ENCODE measurements around the gene GZMM. TPM values are rescaled to one million over a fixed set of nuclear protein-coding genes. Genes with fewer than 3 reads are reported as not detected.

The GZMM gene
- total RNA-seq, 5 donors from 2014 or later (not counting 1 experiment from before 2014, with no cell fraction given), result 66.2 to 91.0 (median 78.6) TPM

GRCh38 chr19:558770-559439, 15.1 kb downstream of the GZMM start:
- H3K9me3 Mint-ChIP-seq, result no peaks in the 10 kb centered on the region
- H3K27ac Mint-ChIP-seq, result no peak overlapping the region
- CTCF ChIA-PET, result no interaction called here
- no peak for ATAC-seq (replicated peaks in 1 of 4)
- H3K4me3 ChIP-seq (ENCODE audit: control insufficient read depth in 1 of 2, extremely low read depth in 1 of 2, low read length in 1 of 2), result no peak overlapping the region
- H3K27me3 ChIP-seq (replicated peaks in 1 of 2; ENCODE audit: control insufficient read depth in 2 of 2, extremely low read depth in 1 of 2, insufficient read depth in 2 of 2, low read length in 1 of 2), result no peaks in the 10 kb centered on the region
- no peak overlapping the region for H3K27ac ChIP-seq (ENCODE audit: low read length)
- peaks cover 0 to 8% of the 10 kb centered on the region in 2 experiments for H3K4me1 ChIP-seq (ENCODE audit: control insufficient read depth in 1 of 2, extremely low read depth in 1 of 2, insufficient read depth in 2 of 2, low read length in 2 of 2)
- H3K9me3 ChIP-seq, result no peaks in the 10 kb centered on the region
- POLR2A ChIA-PET, result no interaction called here
- no peaks in the 10 kb centered on the region for H3K4me1 Mint-ChIP-seq
- no peaks in the 10 kb centered on the region for H3K36me3 Mint-ChIP-seq
- no peak overlapping the region for H3K4me3 Mint-ChIP-seq
- H3K27me3 Mint-ChIP-seq, result no peaks in the 10 kb centered on the region
- WGBS (ENCODE audit: insufficient coverage), result 71% methylated on average over 9 of the region's 21 CpGs
- H3K36me3 ChIP-seq (ENCODE audit: control insufficient read depth in 2 of 2, extremely low read depth in 1 of 2, insufficient read depth in 1 of 2, low read length in 1 of 2), result no peaks in the 10 kb centered on the region
- no peak for DNase-seq

- H3K4me3 Mint-ChIP-seq, result no peak overlapping the region
- no peaks in the 10 kb centered on the region for H3K36me3 Mint-ChIP-seq
- H3K9me3 ChIP-seq, result no peaks in the 10 kb centered on the region
- H3K36me3 ChIP-seq (ENCODE audit: control insufficient read depth in 2 of 2, extremely low read depth in 1 of 2, insufficient read depth in 1 of 2, low read length in 1 of 2), result no peaks in the 10 kb centered on the region
- DNase-seq (no peak), ATAC-seq (replicated peaks in 1 of 4) (no peak)
- no peaks in the 10 kb centered on the region for H3K9me3 Mint-ChIP-seq
- no peak overlapping the region for H3K27ac ChIP-seq (ENCODE audit: low read length)
- H3K4me1 Mint-ChIP-seq, result no peaks in the 10 kb centered on the region
- H3K27me3 ChIP-seq (replicated peaks in 1 of 2; ENCODE audit: control insufficient read depth in 2 of 2, extremely low read depth in 1 of 2, insufficient read depth in 2 of 2, low read length in 1 of 2), result no peaks in the 10 kb centered on the region
- H3K27ac Mint-ChIP-seq, result no peak overlapping the region
- CTCF ChIA-PET, result no interaction called here
- H3K27me3 Mint-ChIP-seq, result no peaks in the 10 kb centered on the region
- no CpG with 5 or more reads among the region's 12 CpGs for whole genome bisulfite sequencing (ENCODE audit: insufficient coverage)
- H3K4me1 ChIP-seq (ENCODE audit: control insufficient read depth in 1 of 2, extremely low read depth in 1 of 2, insufficient read depth in 2 of 2, low read length in 2 of 2), result peaks cover 0 to 8% of the 10 kb centered on the region in 2 experiments
- no peak overlapping the region for H3K4me3 ChIP-seq (ENCODE audit: control insufficient read depth in 1 of 2, extremely low read depth in 1 of 2, low read length in 1 of 2)
- POLR2A ChIA-PET, result no interaction called here
Observed at GRCh38 chr19:560121-560520, 16.3 kb downstream of the GZMM start.

GRCh38 chr19:566403-566802, 22.6 kb downstream of the GZMM start:
- Histone ChIP-seq H3K27ac (ENCODE audit: low read length) (no peak overlapping the region), H3K27me3 (replicated peaks in 1 of 2; ENCODE audit: control insufficient read depth in 2 of 2, extremely low read depth in 1 of 2, insufficient read depth in 2 of 2, low read length in 1 of 2) (no peaks in the 10 kb centered on the region), H3K36me3 (ENCODE audit: control insufficient read depth in 2 of 2, extremely low read depth in 1 of 2, insufficient read depth in 1 of 2, low read length in 1 of 2) (no peaks in the 10 kb centered on the region), H3K4me1 (ENCODE audit: control insufficient read depth in 1 of 2, extremely low read depth in 1 of 2, insufficient read depth in 2 of 2, low read length in 2 of 2) (peaks cover 4 to 10% of the 10 kb centered on the region in 2 experiments), H3K4me3 (ENCODE audit: control insufficient read depth in 1 of 2, extremely low read depth in 1 of 2, low read length in 1 of 2) (no peak overlapping the region), H3K9me3 (no peaks in the 10 kb centered on the region)
- peaks cover 7 to 11% (median 11%) of the 10 kb centered on the region in 3 donors for H3K4me1 Mint-ChIP-seq
- no peak overlapping the region for H3K4me3 Mint-ChIP-seq
- no peaks in the 10 kb centered on the region for H3K36me3 Mint-ChIP-seq
- ATAC-seq (replicated peaks in 1 of 4) (no peak), DNase-seq (peak in 1 of 35 experiments; percentile 7)
- no peaks in the 10 kb centered on the region for H3K9me3 Mint-ChIP-seq
- CTCF ChIA-PET, result interaction anchor here in 1 of 2 donors (0.6 kb wide), 1 partner anchor 88 kb away, joined by 8 read pairs; no protein-coding TSS in a partner anchor
- H3K27ac Mint-ChIP-seq, result no peak overlapping the region
- POLR2A ChIA-PET, result no interaction called here
- H3K27me3 Mint-ChIP-seq, result no peaks in the 10 kb centered on the region
- whole genome bisulfite sequencing (ENCODE audit: insufficient coverage), result 94% methylated on average over 12 of the region's 19 CpGs

- no peak for ATAC-seq (replicated peaks in 1 of 4)
- Histone ChIP-seq H3K27me3 (replicated peaks in 1 of 2; ENCODE audit: control insufficient read depth in 2 of 2, extremely low read depth in 1 of 2, insufficient read depth in 2 of 2, low read length in 1 of 2) (no peaks in the 10 kb centered on the region), H3K4me3 (ENCODE audit: control insufficient read depth in 1 of 2, extremely low read depth in 1 of 2, low read length in 1 of 2) (no peak overlapping the region), H3K4me1 (ENCODE audit: control insufficient read depth in 1 of 2, extremely low read depth in 1 of 2, insufficient read depth in 2 of 2, low read length in 2 of 2) (peaks cover 4 to 14% of the 10 kb centered on the region in 2 experiments), H3K27ac (ENCODE audit: low read length) (no peak overlapping the region), H3K9me3 (no peaks in the 10 kb centered on the region), H3K36me3 (ENCODE audit: control insufficient read depth in 2 of 2, extremely low read depth in 1 of 2, insufficient read depth in 1 of 2, low read length in 1 of 2) (no peaks in the 10 kb centered on the region)
- Mint-ChIP-seq H3K4me3 (no peak overlapping the region), H3K27me3 (no peaks in the 10 kb centered on the region), H3K36me3 (no peaks in the 10 kb centered on the region), H3K4me1 (peaks cover 10 to 14% (median 11%) of the 10 kb centered on the region in 3 donors), H3K9me3 (no peaks in the 10 kb centered on the region), H3K27ac (no peak overlapping the region)
- 96% methylated on average over 11 of the region's 16 CpGs for WGBS (ENCODE audit: insufficient coverage)
- ChIA-PET POLR2A (no interaction called here), CTCF (interaction anchor here in 1 of 2 donors (0.6 kb wide), 1 partner anchor 88 kb away, joined by 8 read pairs; no protein-coding TSS in a partner anchor)
- no peak for DNase-seq
Observed at GRCh38 chr19:566844-567243, 23.0 kb downstream of the GZMM start.

GRCh38 chr19:567296-567900, 23.5 kb downstream of the GZMM start:
- Mint-ChIP-seq H3K4me3 (no peak overlapping the region), H3K9me3 (no peaks in the 10 kb centered on the region), H3K27me3 (no peaks in the 10 kb centered on the region), H3K27ac (no peak overlapping the region), H3K36me3 (no peaks in the 10 kb centered on the region), H3K4me1 (peaks cover 11 to 16% (median 15%) of the 10 kb centered on the region in 3 donors)
- DNase-seq, result no peak
- no peak overlapping the region for H3K4me3 ChIP-seq (ENCODE audit: control insufficient read depth in 1 of 2, extremely low read depth in 1 of 2, low read length in 1 of 2)
- ChIA-PET CTCF (no interaction called here), POLR2A (no interaction called here)
- no peak overlapping the region for H3K27ac ChIP-seq (ENCODE audit: low read length)
- peaks cover 4 to 14% of the 10 kb centered on the region in 2 experiments for H3K4me1 ChIP-seq (ENCODE audit: control insufficient read depth in 1 of 2, extremely low read depth in 1 of 2, insufficient read depth in 2 of 2, low read length in 2 of 2)
- H3K9me3 ChIP-seq, result no peaks in the 10 kb centered on the region
- H3K36me3 ChIP-seq (ENCODE audit: control insufficient read depth in 2 of 2, extremely low read depth in 1 of 2, insufficient read depth in 1 of 2, low read length in 1 of 2), result no peaks in the 10 kb centered on the region
- no peak for ATAC-seq (replicated peaks in 1 of 4)
- WGBS (ENCODE audit: insufficient coverage), result 96% methylated on average over 16 of the region's 22 CpGs
- H3K27me3 ChIP-seq (replicated peaks in 1 of 2; ENCODE audit: control insufficient read depth in 2 of 2, extremely low read depth in 1 of 2, insufficient read depth in 2 of 2, low read length in 1 of 2), result no peaks in the 10 kb centered on the region

GRCh38 chr19:570251-570686, 26.4 kb downstream of the GZMM start:
- 89% methylated on average over 7 of the region's 25 CpGs for WGBS (ENCODE audit: insufficient coverage)
- Mint-ChIP-seq H3K27ac (peak overlapping the region; percentile 52 to 67), H3K4me1 (peaks cover 28 to 37% (median 28%) of the 10 kb centered on the region in 3 donors), H3K36me3 (no peaks in the 10 kb centered on the region), H3K27me3 (no peaks in the 10 kb centered on the region), H3K9me3 (no peaks in the 10 kb centered on the region), H3K4me3 (peak overlapping the region in 1 of 3 donors; percentile 51)
- Histone ChIP-seq H3K27ac (ENCODE audit: low read length) (no peak overlapping the region), H3K36me3 (ENCODE audit: control insufficient read depth in 2 of 2, extremely low read depth in 1 of 2, insufficient read depth in 1 of 2, low read length in 1 of 2) (no peaks in the 10 kb centered on the region), H3K9me3 (no peaks in the 10 kb centered on the region), H3K27me3 (replicated peaks in 1 of 2; ENCODE audit: control insufficient read depth in 2 of 2, extremely low read depth in 1 of 2, insufficient read depth in 2 of 2, low read length in 1 of 2) (no peaks in the 10 kb centered on the region), H3K4me1 (ENCODE audit: control insufficient read depth in 1 of 2, extremely low read depth in 1 of 2, insufficient read depth in 2 of 2, low read length in 2 of 2) (peaks cover 12 to 39% of the 10 kb centered on the region in 2 experiments), H3K4me3 (ENCODE audit: control insufficient read depth in 1 of 2, extremely low read depth in 1 of 2, low read length in 1 of 2) (no peak overlapping the region)
- no peak for ATAC-seq (replicated peaks in 1 of 4)
- DNase-seq, result peak in 1 of 35 experiments; percentile 21
- POLR2A ChIA-PET, result no interaction called here
- CTCF ChIA-PET, result no interaction called here

All from T-cell (primary cell).